ENCODE results near the gene NBPF26.
"Not testable (repeated sequence)": the region's sequence is repeated elsewhere in the genome, so short reads cannot be mapped to it uniquely, and the experiment has no call there.

NBPF26 gene

GRCh38 chr1:120723715-120724402 lies at the start of gene NBPF26:
Gene NBPF26 (plus strand): TSS chr1:120723945.
- peak within 1 kb of the TSS in 1 of 2 donors; percentile 32 for H3K4me3 ChIP-seq (ENCODE audit: low read depth in 1 of 2, low read length in 2 of 2)
- peak within 1 kb of the TSS; percentile 34 for H3K27ac ChIP-seq (ENCODE audit: low read depth, low read length)

GRCh38 chr1:120680106-120680819 lies 43.5 kb upstream of the NBPF26 start:
- H3K9me3 ChIP-seq (ENCODE audit: low read length); H3K4me1 ChIP-seq (ENCODE audit: insufficient read depth, low read length); H3K4me3 ChIP-seq (ENCODE audit: low read depth in 1 of 2, low read length in 2 of 2); H3K9ac ChIP-seq (ENCODE audit: low read length); H3K36me3 ChIP-seq (ENCODE audit: insufficient read depth, low read length); H3K27me3 ChIP-seq (ENCODE audit: control insufficient read depth in 1 of 2, insufficient read depth in 2 of 2, low read length in 2 of 2); H3K27ac ChIP-seq (ENCODE audit: low read depth, low read length): not testable (repeated sequence)

More at GRCh38 chr1:120723715-120724402, at the start of gene NBPF26:
- not testable (repeated sequence) for H3K9ac ChIP-seq (ENCODE audit: low read length); H3K36me3 ChIP-seq (ENCODE audit: insufficient read depth, low read length); H3K27me3 ChIP-seq (ENCODE audit: control insufficient read depth in 1 of 2, insufficient read depth in 2 of 2, low read length in 2 of 2); H3K4me1 ChIP-seq (ENCODE audit: insufficient read depth, low read length); H3K9me3 ChIP-seq (ENCODE audit: low read length)

DNA sequence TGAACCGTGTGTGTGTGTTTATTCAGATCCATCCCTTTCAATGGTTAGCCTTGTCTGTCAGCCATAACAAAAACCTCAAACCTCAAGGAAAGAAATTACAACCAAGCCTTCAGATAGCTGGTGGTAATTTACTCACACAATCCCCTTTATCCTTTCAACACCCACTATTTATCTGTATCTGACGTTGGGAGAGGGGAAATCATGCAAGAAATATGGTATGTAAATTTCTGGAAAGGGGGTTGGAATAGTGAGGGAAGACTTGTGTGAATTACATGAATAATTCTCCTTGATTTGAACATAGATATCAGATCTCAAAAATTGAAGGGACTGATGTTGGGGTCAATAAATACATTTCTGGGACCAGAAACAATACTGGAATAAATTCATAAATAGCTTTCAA lies 42.8 kb upstream of the NBPF26 start:
- H3K27ac ChIP-seq (ENCODE audit: low read depth, low read length); H3K36me3 ChIP-seq (ENCODE audit: insufficient read depth, low read length); H3K4me3 ChIP-seq (ENCODE audit: low read depth in 1 of 2, low read length in 2 of 2); H3K4me1 ChIP-seq (ENCODE audit: insufficient read depth, low read length); H3K27me3 ChIP-seq (ENCODE audit: control insufficient read depth in 1 of 2, insufficient read depth in 2 of 2, low read length in 2 of 2); H3K9me3 ChIP-seq (ENCODE audit: low read length); H3K9ac ChIP-seq (ENCODE audit: low read length): not testable (repeated sequence)

DNA sequence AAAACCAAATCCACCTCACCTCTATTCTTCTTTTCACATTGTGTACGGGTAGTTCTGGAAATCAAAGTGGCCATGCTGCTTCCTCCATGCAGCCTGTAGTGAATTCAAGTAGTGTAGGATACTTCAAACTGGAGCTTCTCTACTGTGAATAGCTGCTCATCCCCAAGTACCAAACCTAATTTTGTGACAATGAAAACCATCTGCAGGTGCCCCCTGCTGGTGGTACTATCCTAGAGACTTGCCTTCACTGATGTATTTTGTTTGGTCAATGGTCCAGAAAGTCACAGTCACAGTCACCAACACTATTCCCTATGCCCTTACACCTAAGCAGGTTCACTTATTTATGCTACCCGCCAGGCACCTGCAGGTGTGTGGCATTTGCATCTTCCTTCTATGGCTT lies 39.3 kb upstream of the NBPF26 start:
- H3K4me3 ChIP-seq (ENCODE audit: low read depth in 1 of 2, low read length in 2 of 2); H3K4me1 ChIP-seq (ENCODE audit: insufficient read depth, low read length); H3K27ac ChIP-seq (ENCODE audit: low read depth, low read length); H3K27me3 ChIP-seq (ENCODE audit: control insufficient read depth in 1 of 2, insufficient read depth in 2 of 2, low read length in 2 of 2); H3K36me3 ChIP-seq (ENCODE audit: insufficient read depth, low read length); H3K9ac ChIP-seq (ENCODE audit: low read length); H3K9me3 ChIP-seq (ENCODE audit: low read length): not testable (repeated sequence)

DNA sequence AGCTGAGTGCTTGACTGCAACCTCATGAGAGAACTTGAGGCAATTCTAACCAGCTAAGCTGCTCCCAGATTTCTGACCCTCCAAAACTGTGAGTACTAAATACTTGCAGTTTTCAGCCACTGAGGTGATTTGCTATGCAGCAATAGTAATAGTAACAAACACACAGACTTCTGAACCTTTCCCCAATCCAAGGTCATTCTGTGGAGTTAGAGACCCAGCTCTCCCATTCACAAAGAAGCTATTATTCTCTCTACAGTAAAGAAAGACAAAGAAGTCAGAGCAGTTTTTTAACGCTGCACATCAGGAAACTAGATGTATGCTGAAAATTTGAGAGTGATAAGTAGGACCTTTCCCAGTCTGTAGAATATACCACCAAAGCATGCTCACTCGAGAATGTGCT lies 38.1 kb upstream of the NBPF26 start:
- not testable (repeated sequence) for H3K27ac ChIP-seq (ENCODE audit: low read depth, low read length); H3K4me3 ChIP-seq (ENCODE audit: low read depth in 1 of 2, low read length in 2 of 2); H3K4me1 ChIP-seq (ENCODE audit: insufficient read depth, low read length); H3K9me3 ChIP-seq (ENCODE audit: low read length); H3K36me3 ChIP-seq (ENCODE audit: insufficient read depth, low read length); H3K27me3 ChIP-seq (ENCODE audit: control insufficient read depth in 1 of 2, insufficient read depth in 2 of 2, low read length in 2 of 2); H3K9ac ChIP-seq (ENCODE audit: low read length)

DNA sequence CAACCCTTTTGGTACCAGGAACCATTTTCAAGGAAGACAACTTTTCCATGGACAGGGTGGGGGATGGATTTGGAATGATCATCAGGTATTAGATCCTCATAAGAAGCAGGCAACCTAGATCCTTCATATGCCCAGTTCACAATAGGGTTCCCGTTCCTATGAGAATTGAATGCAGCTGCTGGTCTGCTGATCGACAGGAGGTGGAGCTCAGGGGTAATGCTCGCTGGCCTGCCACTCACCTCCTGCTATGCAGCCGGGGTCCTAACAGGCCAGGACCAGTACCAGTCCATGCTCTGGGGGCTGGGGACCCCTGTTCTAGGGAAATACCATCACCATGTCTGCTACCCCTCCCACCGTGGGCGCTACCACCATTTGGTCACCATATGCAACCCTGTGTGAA lies 36.5 kb upstream of the NBPF26 start:
- not testable (repeated sequence) for H3K4me1 ChIP-seq (ENCODE audit: insufficient read depth, low read length); H3K27ac ChIP-seq (ENCODE audit: low read depth, low read length); H3K9me3 ChIP-seq (ENCODE audit: low read length); H3K4me3 ChIP-seq (ENCODE audit: low read depth in 1 of 2, low read length in 2 of 2); H3K9ac ChIP-seq (ENCODE audit: low read length); H3K27me3 ChIP-seq (ENCODE audit: control insufficient read depth in 1 of 2, insufficient read depth in 2 of 2, low read length in 2 of 2); H3K36me3 ChIP-seq (ENCODE audit: insufficient read depth, low read length)

GRCh38 chr1:120700807-120701562 lies 22.8 kb upstream of the NBPF26 start:
- not testable (repeated sequence) for H3K4me3 ChIP-seq (ENCODE audit: low read depth in 1 of 2, low read length in 2 of 2); H3K4me1 ChIP-seq (ENCODE audit: insufficient read depth, low read length)

GRCh38 chr1:120723358-120723714 lies 409 bp upstream of the NBPF26 start:
- not testable (repeated sequence) for H3K36me3 ChIP-seq (ENCODE audit: insufficient read depth, low read length); H3K9ac ChIP-seq (ENCODE audit: low read length); H3K27me3 ChIP-seq (ENCODE audit: control insufficient read depth in 1 of 2, insufficient read depth in 2 of 2, low read length in 2 of 2); H3K27ac ChIP-seq (ENCODE audit: low read depth, low read length); H3K4me3 ChIP-seq (ENCODE audit: low read depth in 1 of 2, low read length in 2 of 2); H3K9me3 ChIP-seq (ENCODE audit: low read length); H3K4me1 ChIP-seq (ENCODE audit: insufficient read depth, low read length)

More at GRCh38 chr1:120700807-120701562, 22.8 kb upstream of the NBPF26 start:
- H3K9ac ChIP-seq (ENCODE audit: low read length); H3K27ac ChIP-seq (ENCODE audit: low read depth, low read length); H3K36me3 ChIP-seq (ENCODE audit: insufficient read depth, low read length); H3K27me3 ChIP-seq (ENCODE audit: control insufficient read depth in 1 of 2, insufficient read depth in 2 of 2, low read length in 2 of 2); H3K9me3 ChIP-seq (ENCODE audit: low read length): not testable (repeated sequence)

DNA sequence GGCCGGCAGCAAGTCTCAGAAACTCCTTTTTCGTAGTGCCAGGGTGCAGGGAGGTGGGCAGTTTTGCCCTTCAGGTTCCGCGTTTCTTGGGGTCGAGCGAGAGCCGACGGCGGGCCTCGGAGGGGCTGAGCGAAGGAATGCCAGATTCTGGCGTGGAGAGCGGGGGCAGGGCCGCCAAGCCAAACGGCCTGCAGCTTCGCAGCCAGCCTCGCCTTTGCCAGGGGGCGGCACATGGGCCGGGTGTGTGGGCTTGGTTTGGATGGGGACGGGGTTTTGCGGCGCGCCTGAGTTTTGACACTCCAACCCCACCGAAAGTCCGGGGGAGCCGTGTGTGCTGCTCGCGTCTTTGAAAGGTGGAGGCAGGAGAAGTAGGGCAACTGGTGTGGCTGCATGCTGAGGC lies 762 bp downstream of the NBPF26 start:
- not testable (repeated sequence) for H3K4me1 ChIP-seq (ENCODE audit: insufficient read depth, low read length); H3K27ac ChIP-seq (ENCODE audit: low read depth, low read length); H3K4me3 ChIP-seq (ENCODE audit: low read depth in 1 of 2, low read length in 2 of 2); H3K9ac ChIP-seq (ENCODE audit: low read length); H3K27me3 ChIP-seq (ENCODE audit: control insufficient read depth in 1 of 2, insufficient read depth in 2 of 2, low read length in 2 of 2); H3K36me3 ChIP-seq (ENCODE audit: insufficient read depth, low read length); H3K9me3 ChIP-seq (ENCODE audit: low read length)

DNA sequence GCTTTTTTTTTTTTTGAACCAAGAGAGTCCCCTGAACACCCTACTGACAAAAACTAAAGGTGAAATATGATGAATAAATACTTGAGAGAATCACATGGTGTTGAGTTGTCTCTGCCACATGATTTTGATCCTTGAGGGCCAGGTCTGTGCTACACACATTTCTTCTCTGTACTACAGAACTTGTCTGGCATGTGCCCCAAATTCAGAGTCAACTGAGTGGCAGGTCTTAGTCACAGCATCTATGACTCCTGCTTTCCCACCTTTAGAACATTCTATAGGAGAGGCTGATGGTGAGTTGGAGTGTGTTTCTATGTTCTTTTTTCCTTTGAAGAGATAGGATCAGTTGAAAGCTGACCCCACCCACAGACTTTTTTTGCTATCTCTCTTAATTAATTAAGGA lies 5.1 kb downstream of the NBPF26 start:
- not testable (repeated sequence) for H3K27me3 ChIP-seq (ENCODE audit: control insufficient read depth in 1 of 2, insufficient read depth in 2 of 2, low read length in 2 of 2); H3K9me3 ChIP-seq (ENCODE audit: low read length); H3K27ac ChIP-seq (ENCODE audit: low read depth, low read length); H3K9ac ChIP-seq (ENCODE audit: low read length); H3K4me3 ChIP-seq (ENCODE audit: low read depth in 1 of 2, low read length in 2 of 2); H3K36me3 ChIP-seq (ENCODE audit: insufficient read depth, low read length); H3K4me1 ChIP-seq (ENCODE audit: insufficient read depth, low read length)

DNA sequence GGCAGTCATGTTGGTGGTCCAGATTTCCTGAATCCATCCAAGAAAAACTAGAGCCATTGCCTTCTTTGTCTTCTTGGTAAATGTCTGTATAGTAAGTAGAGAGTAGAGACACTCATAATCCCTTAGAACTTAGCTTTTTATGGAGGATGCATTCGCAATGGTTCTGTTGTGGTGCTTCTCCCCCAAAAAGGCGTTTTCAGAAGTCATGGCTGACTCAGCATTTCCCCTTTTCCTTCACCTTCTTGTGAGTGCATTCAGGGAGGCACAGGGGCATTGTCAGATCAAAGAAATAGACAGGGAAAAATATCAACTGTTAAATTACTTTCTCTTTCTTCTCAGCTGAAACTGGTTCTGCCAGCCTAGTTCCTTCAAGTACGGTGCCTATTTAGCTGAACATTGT lies 45.3 kb downstream of the NBPF26 start:
- not testable (repeated sequence) for H3K4me1 ChIP-seq (ENCODE audit: insufficient read depth, low read length); H3K9me3 ChIP-seq (ENCODE audit: low read length); H3K9ac ChIP-seq (ENCODE audit: low read length); H3K4me3 ChIP-seq (ENCODE audit: low read depth in 1 of 2, low read length in 2 of 2); H3K27me3 ChIP-seq (ENCODE audit: control insufficient read depth in 1 of 2, insufficient read depth in 2 of 2, low read length in 2 of 2); H3K36me3 ChIP-seq (ENCODE audit: insufficient read depth, low read length); H3K27ac ChIP-seq (ENCODE audit: low read depth, low read length)

DNA sequence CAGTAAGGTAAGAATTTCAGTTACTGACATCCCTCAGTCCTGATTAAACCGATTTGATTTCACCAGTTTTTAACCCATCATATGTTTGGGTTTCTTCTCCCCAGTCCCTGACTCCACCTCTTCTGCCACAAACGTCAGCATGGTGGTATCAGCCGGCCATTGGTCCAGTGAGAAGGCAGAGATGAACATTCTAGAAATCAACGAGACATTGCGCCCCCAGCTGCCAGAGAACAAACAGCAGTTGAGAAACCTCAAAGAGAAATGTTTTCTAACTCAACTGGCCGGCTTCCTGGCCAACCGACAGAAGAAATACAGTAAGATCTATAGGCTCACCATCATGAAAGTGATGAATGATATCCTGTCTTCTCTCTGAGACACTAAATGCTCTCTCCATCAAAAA lies 81.7 kb downstream of the NBPF26 start:
- H3K36me3 ChIP-seq (ENCODE audit: insufficient read depth, low read length); H3K27me3 ChIP-seq (ENCODE audit: control insufficient read depth in 1 of 2, insufficient read depth in 2 of 2, low read length in 2 of 2); H3K4me1 ChIP-seq (ENCODE audit: insufficient read depth, low read length); H3K9me3 ChIP-seq (ENCODE audit: low read length); H3K4me3 ChIP-seq (ENCODE audit: low read depth in 1 of 2, low read length in 2 of 2); H3K9ac ChIP-seq (ENCODE audit: low read length); H3K27ac ChIP-seq (ENCODE audit: low read depth, low read length): not testable (repeated sequence)
